GM12878 (cell line): ENCODE results near the gene PRRT1. TPM values are rescaled to one million over a fixed set of nuclear protein-coding genes. Genes with fewer than 3 reads are reported as not detected.
A peak's percentile ranks its signal among the peaks of the same experiment; 100 is the strongest.

Experiments used
- BHLHE40 ChIP-seq, 2 experiments: fragments of 450-650 bp in 1 of 2; IDR thresholded peaks; 2 replicates each; pipeline ENCODE4 v1.6.1; 2011 to 2017; ENCODE audit warnings: low read depth in 2 of 2, borderline replicate concordance in 1 of 2, improper control_type of control experiment in 1 of 2, low read length in 1 of 2, mild to moderate bottlenecking in 1 of 2
- CBFB ChIP-seq: IDR thresholded peaks from 2 replicates; pipeline ENCODE4 v1.6.1; 2016; ENCODE audit warnings: antibody characterized with exemption, low read depth
- CBX5 ChIP-seq: sonication (generic); IDR thresholded peaks from 2 replicates; pipeline ENCODE4 v1.6.1; 2016; ENCODE audit warnings: low read depth, moderate library complexity, mild to moderate bottlenecking, inconsistent platforms
- CEBPB ChIP-seq, 2 experiments: fragments of 150-350 bp in 1 of 2; IDR thresholded peaks; 2 replicates each; pipeline ENCODE4 v1.6.1; 2012 to 2014; ENCODE audit warnings: low read depth in 2 of 2, low read length in 2 of 2, borderline replicate concordance in 1 of 2, inconsistent platforms in 1 of 2
- CHD2 ChIP-seq: IDR thresholded peaks from 2 replicates; pipeline ENCODE4 v1.6.1; 2011; ENCODE audit warnings: low read depth, low read length, improper control_type of control experiment, borderline replicate concordance
- CREB1 ChIP-seq: IDR thresholded peaks from 2 replicates; pipeline ENCODE4 v1.6.1; 2012; ENCODE audit warnings: low read depth, mild to moderate bottlenecking, inconsistent platforms
- CREM ChIP-seq: IDR thresholded peaks from 2 replicates; pipeline ENCODE4 v1.6.1; 2014; ENCODE audit warnings: antibody characterized with exemption, low read depth
- IKZF2 ChIP-seq, 2 experiments: fragments of 450-650 bp; IDR thresholded peaks; 2 replicates each; pipeline ENCODE4 v1.6.1; 2017; ENCODE audit warnings: mild to moderate bottlenecking in 2 of 2, moderate library complexity in 2 of 2
- RAD21 ChIP-seq: IDR thresholded peaks from 2 replicates; pipeline ENCODE4 v1.6.1; 2011; ENCODE audit warnings: mild to moderate bottlenecking, low read depth, low read length, moderate library complexity; ENCODE audit not compliant: insufficient read depth
- ZBTB40 ChIP-seq: fragments of 450-650 bp; IDR thresholded peaks from 2 replicates; pipeline ENCODE4 v1.6.1; 2016; ENCODE audit warnings: mild to moderate bottlenecking, moderate library complexity, borderline replicate concordance
- polyA plus RNA-seq, 11 experiments: library from polyadenylated mRNA; depleted of rRNA in 4 of 11; unstranded in 6 of 11; stranded (reverse) in 5 of 11; fragments of >200 nt; fragmentation: Nextera tagmentation in 4 of 11; fragmentation: Illumina TruSeq in 1 of 11; extraction: Ambion mirVana in 4 of 11; extraction: Trizol in 1 of 11; gene quantifications; 1 replicate in 1 of 11; 2 replicates in 10 of 11; pipeline versions ENCODE4 v1.2.1 to v1.2.3, GENCODE V29; 2011 to 2016; ENCODE audit warnings: inconsistent platforms in 2 of 11, missing spikeins in 2 of 11, low read depth in 1 of 11
- total RNA-seq, 4 experiments: library from RNA; depleted of rRNA in 3 of 4; stranded (reverse); fragments of >200 nt in 3 of 4; fragmentation: Illumina TruSeq in 1 of 4; extraction: Trizol in 1 of 4; gene quantifications; 2 replicates each; pipeline versions ENCODE4 v1.2.1 to v1.2.3, GENCODE V29; 2013 to 2021

The PRRT1 gene
- total and polyA plus RNA-seq, 10 of the 15 experiments (the other 5 are each of a cell fraction or from before 2014, with no cell fraction given) = 0.04 to 0.15 (median 0.10) TPM; not detected in 6

DNA sequence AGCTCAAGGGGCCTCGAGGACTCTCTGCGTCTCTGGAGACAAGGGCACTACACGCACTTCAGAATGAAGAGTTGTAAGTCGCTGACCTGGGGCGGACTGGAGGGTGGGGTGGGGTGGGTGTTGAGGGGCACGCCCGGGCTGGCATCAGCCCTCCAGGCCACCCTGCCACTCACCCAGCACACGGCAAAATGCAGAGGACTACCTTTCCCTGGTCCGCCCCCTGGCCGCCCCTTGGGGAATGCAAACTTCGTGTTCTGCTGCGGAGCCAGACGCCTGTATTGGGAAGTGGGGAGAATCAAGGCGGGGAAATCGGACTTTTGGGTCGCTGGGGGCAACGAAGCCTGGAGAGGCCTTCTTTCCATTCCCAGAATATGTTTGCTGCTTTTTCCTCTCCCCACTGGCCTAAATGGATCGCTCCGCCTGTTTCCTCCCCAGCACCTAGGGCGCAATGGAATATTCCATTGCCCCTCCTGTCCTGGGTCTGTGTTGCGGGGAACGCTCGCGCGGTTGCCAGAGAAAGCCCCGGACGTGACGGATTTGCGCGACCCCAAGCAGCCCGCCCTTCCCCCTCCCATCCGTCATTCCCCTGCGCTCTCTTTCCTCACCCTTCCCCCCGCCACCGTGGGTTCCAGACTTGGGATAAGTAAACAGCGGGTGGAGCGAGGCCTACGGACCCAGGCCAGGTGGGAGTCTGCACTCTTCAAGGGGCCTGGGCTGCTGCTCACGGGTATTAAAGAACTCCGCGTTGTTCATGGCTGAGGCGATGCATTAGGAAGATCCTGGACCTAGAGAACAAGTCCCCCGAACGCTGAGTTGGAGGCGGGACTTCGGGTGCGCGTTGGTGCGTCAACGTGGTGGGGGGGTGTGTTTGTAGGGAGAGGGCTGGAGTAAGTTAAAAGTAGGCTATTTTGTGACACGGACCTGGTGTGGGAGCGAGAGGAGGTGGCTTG lies 2.1 kb upstream of the PRRT1 start, which contains the start of gene PPT2 (continued):
- TF ChIP-seq ZBTB40 = peak; percentile 62
- peak; percentile 95 for TF ChIP-seq CHD2
- no peak for TF ChIP-seq CEBPB (IDR thresholded peaks at IDR 0.05; ENCODE audit: borderline replicate concordance in 1 of 2, low read depth in 2 of 2, low read length in 2 of 2)
- TF ChIP-seq IKZF2 (IDR thresholded peaks at IDR 0.05) = peak; percentile 23 to 51; a peak in 2 of 4 replicates
- no peak for TF ChIP-seq CBX5
- no peak for TF ChIP-seq RAD21
- TF ChIP-seq BHLHE40 (IDR thresholded peaks at IDR 0.05; ENCODE audit: borderline replicate concordance in 1 of 2, low read depth in 2 of 2, low read length in 1 of 2) = peak; percentile 82
- no peak for TF ChIP-seq CBFB
- TF ChIP-seq CREB1 = peak; percentile 97
- peak; percentile 97 for TF ChIP-seq CREM
- TF ChIP-seq, all 136 proteins: peak for 28
